WTC11 (cell line): Measurements from ENCODE around the gene ILF3. TPM values are rescaled to one million over a fixed set of nuclear protein-coding genes. Genes with fewer than 3 reads are reported as not detected.

Experiments used
- ATAC-seq: fragments of 200-7000 bp; cut with Tn5 transposase; 2 replicates; pipeline ENCODE4 v1.10.0; 2021; ENCODE audit warnings: mild to moderate bottlenecking, moderate library complexity
- CTCF ChIA-PET: fragments of 300-600 bp; sonication (Branson Sonifier 250); formaldehyde crosslinking; loops from one replicate; lab custom pipeline; 2021; ENCODE audit warnings: antibody characterized with exemption; lab: Charles Lee
- POLR2A ChIA-PET: fragments of 350-600 bp; sonication (Branson Sonifier 250); formaldehyde crosslinking; loops from one replicate; lab custom pipeline; 2021; ENCODE audit warnings: antibody characterized with exemption; lab: Charles Lee
- DNase-seq: peaks from one replicate; pipeline ENCODE4 v3.0.0; 2021; ENCODE audit warnings: low spot score
- H3K27ac Mint-ChIP-seq: 2 replicates; pipeline ENCODE4 v1.8.0; 2021; ENCODE audit warnings: mixed read lengths
- H3K27me3 Mint-ChIP-seq: 2 replicates; pipeline ENCODE4 v1.8.0; 2021; ENCODE audit warnings: low read depth, mild to moderate bottlenecking, moderate library complexity, mixed read lengths
- H3K36me3 Mint-ChIP-seq: 2 replicates; pipeline ENCODE4 v1.8.0; 2021; ENCODE audit warnings: mixed read lengths
- H3K4me1 Mint-ChIP-seq: 2 replicates; pipeline ENCODE4 v1.8.0; 2022; ENCODE audit warnings: mixed read lengths
- H3K4me3 Mint-ChIP-seq: 2 replicates; pipeline ENCODE4 v1.8.0; 2021; ENCODE audit warnings: mild to moderate bottlenecking, moderate library complexity, mixed read lengths
- H3K9me3 Mint-ChIP-seq: 2 replicates; pipeline ENCODE4 v1.8.0; 2021; ENCODE audit warnings: mixed read lengths
- ARID4B ChIP-seq: sonication (generic); formaldehyde crosslinking; IDR thresholded peaks from 2 replicates; pipeline ENCODE4 v1.8.0; 2023; ENCODE audit warnings: missing genetic modification reagents, mild to moderate bottlenecking, borderline replicate concordance
- CBFB ChIP-seq: sonication (generic); formaldehyde crosslinking; IDR thresholded peaks from 2 replicates; pipeline ENCODE4 v1.8.1; 2022; ENCODE audit warnings: mild to moderate bottlenecking, low read depth, missing genetic modification reagents
- E2F4 ChIP-seq: sonication (generic); formaldehyde crosslinking; IDR thresholded peaks from 2 replicates; pipeline ENCODE4 v1.8.1; 2022; ENCODE audit warnings: low read depth, mild to moderate bottlenecking, moderate library complexity, missing genetic modification reagents, borderline replicate concordance
- EMX1 ChIP-seq: fragments of 250-450 bp; sonication (Bioruptor Pico); IDR thresholded peaks from 2 replicates; pipeline ENCODE4 v1.8.0; 2021; ENCODE audit warnings: mild to moderate bottlenecking
- ESRRA ChIP-seq: sonication (generic); formaldehyde crosslinking; IDR thresholded peaks from 2 replicates; pipeline ENCODE4 v1.8.1; 2022; ENCODE audit warnings: mild to moderate bottlenecking, missing genetic modification reagents, borderline replicate concordance
- FOXK1 ChIP-seq: sonication (generic); formaldehyde crosslinking; IDR thresholded peaks from 2 replicates; pipeline ENCODE4 v1.8.0; 2022; ENCODE audit warnings: mild to moderate bottlenecking, moderate library complexity, missing genetic modification reagents
- FOXP1 ChIP-seq: sonication (generic); formaldehyde crosslinking; IDR thresholded peaks from 2 replicates; pipeline ENCODE4 v1.8.0; 2022; ENCODE audit warnings: missing genetic modification reagents, mild to moderate bottlenecking, moderate library complexity, borderline replicate concordance
- FOXP4 ChIP-seq: sonication (generic); formaldehyde crosslinking; IDR thresholded peaks from 2 replicates; pipeline ENCODE4 v1.8.0; 2022; ENCODE audit warnings: mild to moderate bottlenecking, missing genetic modification reagents
- NFATC4 ChIP-seq: fragments of 250-450 bp; sonication (Bioruptor Pico); IDR thresholded peaks from 2 replicates; pipeline ENCODE4 v1.9.0; 2021; ENCODE audit warnings: mild to moderate bottlenecking
- NR2C2 ChIP-seq: sonication (generic); formaldehyde crosslinking; IDR thresholded peaks from 2 replicates; pipeline ENCODE4 v1.8.0; 2022; ENCODE audit warnings: mild to moderate bottlenecking, missing genetic modification reagents
- NR3C1 ChIP-seq: sonication (generic); formaldehyde crosslinking; conservative IDR thresholded peaks from 2 replicates; pipeline ENCODE4 v1.8.1; 2023; ENCODE audit warnings: low read depth, mild to moderate bottlenecking, missing genetic modification reagents
- PRRX2 ChIP-seq: fragments of 250-450 bp; sonication (Bioruptor Pico); IDR thresholded peaks from 2 replicates; pipeline ENCODE4 v1.8.0; 2021; ENCODE audit warnings: mild to moderate bottlenecking
- STAT6 ChIP-seq: sonication (generic); formaldehyde crosslinking; conservative IDR thresholded peaks from 2 replicates; pipeline ENCODE4 v1.8.1; 2023; ENCODE audit warnings: mild to moderate bottlenecking, low read depth, missing genetic modification reagents, moderate library complexity
- ZBTB21 ChIP-seq: sonication (generic); formaldehyde crosslinking; IDR thresholded peaks from 2 replicates; pipeline ENCODE4 v1.8.1; 2023; ENCODE audit warnings: mild to moderate bottlenecking, missing genetic modification reagents, borderline replicate concordance
- ZMAT4 ChIP-seq: fragments of 250-450 bp; sonication (Bioruptor Pico); IDR thresholded peaks from 2 replicates; pipeline ENCODE4 v1.9.0; 2021; ENCODE audit warnings: mild to moderate bottlenecking
- ZNF232 ChIP-seq: sonication (generic); formaldehyde crosslinking; IDR thresholded peaks from 2 replicates; pipeline ENCODE4 v1.8.0; 2022; ENCODE audit warnings: mild to moderate bottlenecking, missing genetic modification reagents
- ZNF416 ChIP-seq: fragments of 250-450 bp; sonication (Bioruptor Pico); IDR thresholded peaks from 2 replicates; pipeline ENCODE4 v1.9.0; 2021; ENCODE audit warnings: mild to moderate bottlenecking, inconsistent platforms
- ZNF425 ChIP-seq: fragments of 250-450 bp; sonication (Bioruptor Pico); conservative IDR thresholded peaks from 2 replicates; pipeline ENCODE4 v1.9.0; 2021; ENCODE audit warnings: mild to moderate bottlenecking
- ZNF671 ChIP-seq: fragments of 250-450 bp; sonication (Bioruptor Pico); IDR thresholded peaks from 2 replicates; pipeline ENCODE4 v1.8.0; 2021; ENCODE audit warnings: mild to moderate bottlenecking
- total RNA-seq: library from RNA; stranded (reverse); gene quantifications from 3 replicates; pipeline ENCODE4 v1.2.3, GENCODE V29; 2021

The ILF3 gene
- total RNA-seq, 1 experiment from 2014 or later = 659 TPM

- TF ChIP-seq STAT6 (CRISPR knock-in tag) (no peak), NR2C2 (CRISPR knock-in tag) (no peak), ZNF671 (CRISPR knock-in tag) (no peak), ESRRA (CRISPR knock-in tag) (no peak), NR3C1 (CRISPR knock-in tag) (no peak), FOXP1 (no peak), EMX1 (CRISPR knock-in tag) (no peak), CBFB (CRISPR knock-in tag) (no peak), FOXK1 (no peak), ARID4B (no peak), ZNF232 (CRISPR knock-in tag) (no peak), FOXP4 (CRISPR knock-in tag) (no peak)
Measured at GRCh38 chr19:10640361-10640760, 13.8 kb upstream of the ILF3 start (continued).

GRCh38 chr19:10641248-10641647 is 12.9 kb upstream of the ILF3 start:
- Mint-ChIP-seq H3K27me3 (no peaks in the 10 kb centered on the region), H3K9me3 (no peaks in the 10 kb centered on the region), H3K27ac (peak overlapping the region; percentile 83), H3K36me3 (peaks cover 39% of the 10 kb centered on the region), H3K4me1 (peaks cover 36% of the 10 kb centered on the region), H3K4me3 (no peak overlapping the region)
- CTCF ChIA-PET = interaction anchor here (0.6 to 10.7 kb wide), 3 partner anchors 58 to 147 kb away, joined by 3 to 276 read pairs (median 3); no protein-coding TSS in a partner anchor
- DNase-seq (no peak), ATAC-seq (no peak)
- POLR2A ChIA-PET = interaction anchor here (0.6 kb wide), 1 partner anchor 148 kb away, joined by 3 read pairs; no protein-coding TSS in a partner anchor
- no peak for TF ChIP-seq ZNF425 (CRISPR knock-in tag)
- no peak for TF ChIP-seq ZBTB21 (CRISPR knock-in tag)
- TF ChIP-seq PRRX2 (CRISPR knock-in tag) = no peak
- no peak for TF ChIP-seq ZNF416 (CRISPR knock-in tag)
- no peak for TF ChIP-seq ZMAT4
- no peak for TF ChIP-seq NFATC4 (CRISPR knock-in tag)
- TF ChIP-seq ARID4B = no peak
- TF ChIP-seq E2F4 = no peak
